Esophagus (tissue), 2 donors: Measurements from ENCODE around the gene NAB1. TPM values are rescaled to one million over a fixed set of nuclear protein-coding genes. Genes with fewer than 3 reads are reported as not detected.

ENCODE experiments used
- H3K27ac ChIP-seq, 2 donors: one replicate each; pipeline ENCODE4 v1.5.1; 2013; ENCODE audit warnings: low read depth in 2 of 2, mild to moderate bottlenecking in 2 of 2, inconsistent platforms in 1 of 2, low read length in 1 of 2, moderate library complexity in 1 of 2
- H3K27me3 ChIP-seq, 2 donors: one replicate each; pipeline ENCODE4 v1.6.1; 2013; ENCODE audit warnings: low read length in 2 of 2, control low read depth in 1 of 2, mild to moderate bottlenecking in 1 of 2; ENCODE audit not compliant: insufficient read depth in 2 of 2, control insufficient read depth in 1 of 2
- H3K36me3 ChIP-seq, 2 donors: one replicate each; pipeline ENCODE4 v1.6.1; 2013; ENCODE audit warnings: low read length in 1 of 2; ENCODE audit not compliant: control insufficient read depth in 2 of 2, insufficient read depth in 2 of 2
- H3K4me1 ChIP-seq, 2 donors: one replicate each; pipeline ENCODE4 v1.6.1; 2013; ENCODE audit warnings: low read length in 1 of 2; ENCODE audit not compliant: control insufficient read depth in 2 of 2, insufficient read depth in 2 of 2
- H3K4me3 ChIP-seq, 2 donors: one replicate each; pipeline ENCODE4 v1.5.1; 2013; ENCODE audit warnings: low read length in 2 of 2, mild to moderate bottlenecking in 2 of 2, low read depth in 1 of 2, moderate library complexity in 1 of 2
- H3K9me3 ChIP-seq, 2 donors: one replicate each; pipeline ENCODE4 v1.6.1; 2013; ENCODE audit warnings: mild to moderate bottlenecking in 2 of 2, low read depth in 1 of 2, low read length in 1 of 2, moderate library complexity in 1 of 2; ENCODE audit not compliant: control insufficient read depth in 2 of 2, insufficient read depth in 1 of 2
- WGBS, 2 donors: extraction: QIAGEN DNeasy Blood & Tissue Kit; methylation state at CpG; one replicate each; pipeline ENCODE4 v1.1.7; 2013; 5-methylcytosine and 5-hydroxymethylcytosine counted together
- polyA plus RNA-seq, 2 donors: library from polyadenylated mRNA; stranded (reverse); fragments of 200-250 nt; gene quantifications; one replicate each; pipeline ENCODE4 v1.2.3, GENCODE V29; 2013
- donor health status: healthy with polysubstance abuse.
- donor health status: Bipolar disorder and iron deficiency.

Gene NAB1
- polyA plus RNA-seq, 2 donors = 16.8 to 25.4 TPM

GRCh38 chr2:190637281-190637734 is 11.6 kb upstream of the NAB1 start:
- peaks cover 0 to 2% of the 10 kb centered on the region in 2 donors for H3K4me1 ChIP-seq

GRCh38 chr2:190637903-190638618 is 10.8 kb upstream of the NAB1 start:
- peak overlapping the region; percentile 51 to 61 for H3K27ac ChIP-seq
- H3K27me3 ChIP-seq = no peaks in the 10 kb centered on the region
- no peaks in the 10 kb centered on the region for H3K9me3 ChIP-seq
- H3K4me3 ChIP-seq = no peak overlapping the region
- H3K36me3 ChIP-seq = no peaks in the 10 kb centered on the region
- peaks cover 0 to 2% of the 10 kb centered on the region in 2 donors for H3K4me1 ChIP-seq
- 59 to 62% methylated on average over 8 of the region's 8 CpGs for WGBS, 2 donors

More at GRCh38 chr2:190637281-190637734, 11.6 kb upstream of the NAB1 start:
- no peaks in the 10 kb centered on the region for H3K36me3 ChIP-seq
- no peak overlapping the region for H3K4me3 ChIP-seq
- WGBS, 2 donors = 56 to 65% methylated on average over 1 of the region's 1 CpG
- no peaks in the 10 kb centered on the region for H3K27me3 ChIP-seq
- no peaks in the 10 kb centered on the region for H3K9me3 ChIP-seq
- peak overlapping the region; percentile 57 to 61 for H3K27ac ChIP-seq

- WGBS, 2 donors = 72 to 78% methylated on average over 1 of the region's 1 CpG
- H3K36me3 ChIP-seq = no peaks in the 10 kb centered on the region
- H3K9me3 ChIP-seq = no peaks in the 10 kb centered on the region
Measured at GRCh38 chr2:190640117-190640516, 8.8 kb upstream of the NAB1 start.

GRCh38 chr2:190641469-190641868 is 7.4 kb upstream of the NAB1 start:
- no peak overlapping the region for H3K27ac ChIP-seq
- H3K36me3 ChIP-seq = no peaks in the 10 kb centered on the region
- WGBS, 2 donors = 78 to 83% methylated on average over 3 of the region's 3 CpGs

More at GRCh38 chr2:190640117-190640516, 8.8 kb upstream of the NAB1 start:
- Histone ChIP-seq H3K4me3 (no peak overlapping the region), H3K4me1 (peaks cover 0 to 2% of the 10 kb centered on the region in 2 donors), H3K27me3 (no peaks in the 10 kb centered on the region), H3K27ac (no peak overlapping the region)

GRCh38 chr2:190646780-190647522 is 1.9 kb upstream of the NAB1 start:
- H3K27ac ChIP-seq = peak overlapping the region; percentile 13 to 72
- no peaks in the 10 kb centered on the region for H3K27me3 ChIP-seq
- H3K36me3 ChIP-seq = no peaks in the 10 kb centered on the region
- peak overlapping the region in 1 of 2 donors; percentile 28 for H3K4me3 ChIP-seq
- H3K9me3 ChIP-seq = no peaks in the 10 kb centered on the region
- WGBS, 2 donors = 36 to 50% methylated on average over 9 of the region's 9 CpGs
- no peaks in the 10 kb centered on the region for H3K4me1 ChIP-seq

More at GRCh38 chr2:190641469-190641868, 7.4 kb upstream of the NAB1 start:
- Histone ChIP-seq H3K9me3 (no peaks in the 10 kb centered on the region), H3K4me1 (peaks cover 0 to 2% of the 10 kb centered on the region in 2 donors), H3K4me3 (no peak overlapping the region), H3K27me3 (no peaks in the 10 kb centered on the region)

GRCh38 chr2:190648289-190649034 is 421 bp upstream of the NAB1 start:
- peak overlapping the region; percentile 97 to 98 for H3K27ac ChIP-seq
- 1% methylated on average over 67 to 71 of the region's 78 CpGs for WGBS, 2 donors
- H3K27me3 ChIP-seq = no peaks in the 10 kb centered on the region
- H3K4me3 ChIP-seq = peak overlapping the region; percentile 63 to 84
- no peaks in the 10 kb centered on the region for H3K9me3 ChIP-seq
- H3K4me1 ChIP-seq = no peaks in the 10 kb centered on the region
- H3K36me3 ChIP-seq = no peaks in the 10 kb centered on the region

- no peaks in the 10 kb centered on the region for H3K27me3 ChIP-seq
- peaks cover 0 to 4% of the 10 kb centered on the region in 2 donors for H3K4me1 ChIP-seq
- H3K9me3 ChIP-seq = no peaks in the 10 kb centered on the region
- peak overlapping the region; percentile 91 to 98 for H3K27ac ChIP-seq
- peak overlapping the region; percentile 63 to 99 for H3K4me3 ChIP-seq
- WGBS, 2 donors = 1% methylated on average over 15 of the region's 15 CpGs
- H3K36me3 ChIP-seq = no peaks in the 10 kb centered on the region
Measured at GRCh38 chr2:190649798-190650390, 1.0 kb downstream of the NAB1 start.

GRCh38 chr2:190651413-190651812 is 2.5 kb downstream of the NAB1 start:
- no peak overlapping the region for H3K27ac ChIP-seq
- H3K4me1 ChIP-seq = peaks cover 0 to 4% of the 10 kb centered on the region in 2 donors
- WGBS, 2 donors = 60 to 74% methylated on average over 2 of the region's 2 CpGs
- no peaks in the 10 kb centered on the region for H3K36me3 ChIP-seq
- no peaks in the 10 kb centered on the region for H3K9me3 ChIP-seq
- peak overlapping the region in 1 of 2 donors; percentile 31 for H3K4me3 ChIP-seq
- H3K27me3 ChIP-seq = no peaks in the 10 kb centered on the region

- no peaks in the 10 kb centered on the region for H3K9me3 ChIP-seq
- no peaks in the 10 kb centered on the region for H3K27me3 ChIP-seq
- H3K4me3 ChIP-seq = no peak overlapping the region
- no peaks in the 10 kb centered on the region for H3K36me3 ChIP-seq
- 48 to 74% methylated on average over 1 of the region's 1 CpG for WGBS, 2 donors
- no peak overlapping the region for H3K27ac ChIP-seq
- peaks cover 0 to 4% of the 10 kb centered on the region in 2 donors for H3K4me1 ChIP-seq
Measured at GRCh38 chr2:190653231-190653630, 4.3 kb downstream of the NAB1 start.
